Panc1 (cell line): ENCODE results near the gene PPP1R14B. TPM values are rescaled to one million over a fixed set of nuclear protein-coding genes. Genes with fewer than 3 reads are reported as not detected.

Source experiments
- ATAC-seq: fragments of 200-7000 bp; cut with Tn5 transposase; 2 replicates; pipeline ENCODE4 v1.9.1; 2020; ENCODE audit warnings: mild to moderate bottlenecking, moderate library complexity
- BruUV-seq: library from RNA; stranded (reverse); fragments of 400-500 nt; replicated peaks from 2 replicates; lab custom pipeline; 2021; lab: Mats Ljungman, UMichigan
- CTCF ChIA-PET: fragments of 300-600 bp; sonication (Branson Sonifier 250); formaldehyde crosslinking; loops from one replicate; lab custom pipeline; 2022; ENCODE audit warnings: antibody characterized with exemption; lab: Charles Lee
- POLR2A ChIA-PET: fragments of 300-600 bp; sonication (Branson Sonifier 250); formaldehyde crosslinking; loops from one replicate; lab custom pipeline; 2022; ENCODE audit warnings: antibody characterized with exemption; lab: Charles Lee
- DNase-seq: peaks from one replicate; pipeline ENCODE4 v3.0.0-alpha.2; 2010; ENCODE audit warnings: low read depth, low spot score
- H3K27ac ChIP-seq: 2 replicates; pipeline ENCODE4 v1.5.1; 2011; ENCODE audit warnings: mild to moderate bottlenecking, low read length, inconsistent platforms
- H3K27me3 ChIP-seq: fragments of 200-500 bp; sonication (Bioruptor generic); 2 replicates; pipeline ENCODE4 v1.6.0; 2014; ENCODE audit warnings: low read length, inconsistent platforms; ENCODE audit not compliant: control insufficient read depth, insufficient read depth
- H3K36me3 ChIP-seq: fragments of 200-500 bp; sonication (Bioruptor generic); 2 replicates; pipeline ENCODE4 v1.5.1; 2014; ENCODE audit warnings: inconsistent platforms, mild to moderate bottlenecking, low read length, moderate library complexity; ENCODE audit not compliant: control insufficient read depth, insufficient read depth
- H3K4me1 ChIP-seq: 2 replicates; pipeline ENCODE4 v1.5.1; 2011; ENCODE audit warnings: inconsistent platforms, mild to moderate bottlenecking, low read length, moderate library complexity; ENCODE audit not compliant: control insufficient read depth, insufficient read depth
- H3K4me3 ChIP-seq, 2 experiments: 2 replicates each; pipeline ENCODE4 v1.5.1; 2011 to 2012; ENCODE audit warnings: low read depth in 2 of 2, low read length in 2 of 2, mild to moderate bottlenecking in 2 of 2, inconsistent platforms in 1 of 2, moderate library complexity in 1 of 2
- H3K9me3 ChIP-seq: fragments of 200-500 bp; sonication (Bioruptor generic); 2 replicates; pipeline ENCODE4 v1.5.1; 2014; ENCODE audit warnings: low read depth, mild to moderate bottlenecking, inconsistent platforms, low read length, moderate library complexity; ENCODE audit not compliant: control insufficient read depth, insufficient read depth
- POLR2AphosphoS5 ChIP-seq: IDR thresholded peaks from 2 replicates; pipeline ENCODE4 v1.6.1; 2012; ENCODE audit warnings: mild to moderate bottlenecking, low read depth, low read length, moderate library complexity
- SIN3A ChIP-seq: IDR thresholded peaks from 2 replicates; pipeline ENCODE4 v1.6.1; 2012; ENCODE audit warnings: low read depth, mild to moderate bottlenecking, low read length, moderate library complexity, borderline replicate concordance; ENCODE audit not compliant: insufficient read depth
- TCF7L2 ChIP-seq: IDR thresholded peaks from 2 replicates; pipeline ENCODE4 v1.6.1; 2011; ENCODE audit warnings: mild to moderate bottlenecking, low read depth, low read length, inconsistent platforms
- in situ Hi-C: cut with HindIII; loops from 2 replicates; pipeline ENCODE4 v1.10.0; 2016; ENCODE audit warnings: low sequenced_read_pairs, low pct_unique_long_range_greater_than_20kb
- intact Hi-C: fragments of 100-400 bp; cut with micrococcal nuclease; formaldehyde crosslinking; loops from one replicate; pipeline ENCODE4 v1.10.0; 2022; ENCODE audit not compliant: unreplicated experiment
- total RNA-seq: library from RNA; stranded (reverse); gene quantifications from one replicate; pipeline ENCODE4 v1.2.1, GENCODE V29; 2021; ENCODE audit not compliant: unreplicated experiment
- TF ChIP-seq, protein P1 (sequence below), 2 experiments: IDR thresholded peaks; 2 replicates each; pipeline ENCODE4 v1.6.1; 2011 to 2012; ENCODE audit warnings: low read depth in 2 of 2, control low read depth in 1 of 2, low read length in 1 of 2, mild to moderate bottlenecking in 1 of 2, moderate library complexity in 1 of 2; ENCODE audit not compliant: insufficient read depth in 1 of 2
- TF ChIP-seq, protein P2 (sequence below): fragments of 450-650 bp; IDR thresholded peaks from 2 replicates; pipeline ENCODE4 v1.5.1; 2017; ENCODE audit warnings: mild to moderate bottlenecking

PPP1R14B gene
- total RNA-seq, 1 experiment from 2014 or later: 261 TPM

DNA sequence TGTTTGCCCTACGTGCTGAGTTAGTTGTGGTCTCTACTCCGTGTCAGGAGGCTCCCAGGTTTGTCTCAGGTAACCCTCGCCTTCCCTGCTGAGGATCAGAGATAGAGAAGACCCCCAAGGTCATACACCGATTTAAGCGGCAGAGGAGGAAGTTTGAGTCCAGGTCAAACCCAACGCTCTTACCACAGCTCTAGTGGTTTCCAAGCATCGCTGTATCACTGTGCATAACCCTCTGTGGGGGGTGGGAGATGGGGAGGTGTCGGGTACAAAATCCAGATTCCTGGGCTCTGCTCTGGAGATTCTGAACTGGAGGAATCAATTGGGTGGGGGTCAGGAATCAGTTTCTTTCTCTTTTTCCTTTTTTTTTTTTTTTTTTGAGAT lies 15.8 kb downstream of the PPP1R14B start:
- Histone ChIP-seq H3K27me3 (no peaks in the 10 kb centered on the region), H3K4me3 (peak overlapping the region; percentile 68 to 79), H3K4me1 (peaks cover 49% of the 10 kb centered on the region), H3K36me3 (no peaks in the 10 kb centered on the region; the same call in 1 of the 2 replicates), H3K9me3 (no peaks in the 10 kb centered on the region), H3K27ac (peak overlapping the region; percentile 87)
- intact Hi-C loops (no loop called here), in situ Hi-C loops (no loop called here)
- TSS peak; percentile 62 for BruUV-seq
- TF ChIP-seq SIN3A: no peak
- TF ChIP-seq POLR2AphosphoS5: no peak
- no peak for TF ChIP-seq TCF7L2
- TF ChIP-seq, protein P1, sequence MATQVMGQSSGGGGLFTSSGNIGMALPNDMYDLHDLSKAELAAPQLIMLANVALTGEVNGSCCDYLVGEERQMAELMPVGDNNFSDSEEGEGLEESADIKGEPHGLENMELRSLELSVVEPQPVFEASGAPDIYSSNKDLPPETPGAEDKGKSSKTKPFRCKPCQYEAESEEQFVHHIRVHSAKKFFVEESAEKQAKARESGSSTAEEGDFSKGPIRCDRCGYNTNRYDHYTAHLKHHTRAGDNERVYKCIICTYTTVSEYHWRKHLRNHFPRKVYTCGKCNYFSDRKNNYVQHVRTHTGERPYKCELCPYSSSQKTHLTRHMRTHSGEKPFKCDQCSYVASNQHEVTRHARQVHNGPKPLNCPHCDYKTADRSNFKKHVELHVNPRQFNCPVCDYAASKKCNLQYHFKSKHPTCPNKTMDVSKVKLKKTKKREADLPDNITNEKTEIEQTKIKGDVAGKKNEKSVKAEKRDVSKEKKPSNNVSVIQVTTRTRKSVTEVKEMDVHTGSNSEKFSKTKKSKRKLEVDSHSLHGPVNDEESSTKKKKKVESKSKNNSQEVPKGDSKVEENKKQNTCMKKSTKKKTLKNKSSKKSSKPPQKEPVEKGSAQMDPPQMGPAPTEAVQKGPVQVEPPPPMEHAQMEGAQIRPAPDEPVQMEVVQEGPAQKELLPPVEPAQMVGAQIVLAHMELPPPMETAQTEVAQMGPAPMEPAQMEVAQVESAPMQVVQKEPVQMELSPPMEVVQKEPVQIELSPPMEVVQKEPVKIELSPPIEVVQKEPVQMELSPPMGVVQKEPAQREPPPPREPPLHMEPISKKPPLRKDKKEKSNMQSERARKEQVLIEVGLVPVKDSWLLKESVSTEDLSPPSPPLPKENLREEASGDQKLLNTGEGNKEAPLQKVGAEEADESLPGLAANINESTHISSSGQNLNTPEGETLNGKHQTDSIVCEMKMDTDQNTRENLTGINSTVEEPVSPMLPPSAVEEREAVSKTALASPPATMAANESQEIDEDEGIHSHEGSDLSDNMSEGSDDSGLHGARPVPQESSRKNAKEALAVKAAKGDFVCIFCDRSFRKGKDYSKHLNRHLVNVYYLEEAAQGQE (IDR thresholded peaks at IDR 0.05; ENCODE audit: insufficient read depth in 1 of 2, low read depth in 2 of 2, low read length in 1 of 2): no peak
- ChIA-PET CTCF (no interaction called here), POLR2A (interaction anchor here (0.7 kb wide), 1 partner anchor 10 kb away, joined by 5 read pairs; no protein-coding TSS in a partner anchor)
- ATAC-seq (no peak), DNase-seq (no peak)

DNA sequence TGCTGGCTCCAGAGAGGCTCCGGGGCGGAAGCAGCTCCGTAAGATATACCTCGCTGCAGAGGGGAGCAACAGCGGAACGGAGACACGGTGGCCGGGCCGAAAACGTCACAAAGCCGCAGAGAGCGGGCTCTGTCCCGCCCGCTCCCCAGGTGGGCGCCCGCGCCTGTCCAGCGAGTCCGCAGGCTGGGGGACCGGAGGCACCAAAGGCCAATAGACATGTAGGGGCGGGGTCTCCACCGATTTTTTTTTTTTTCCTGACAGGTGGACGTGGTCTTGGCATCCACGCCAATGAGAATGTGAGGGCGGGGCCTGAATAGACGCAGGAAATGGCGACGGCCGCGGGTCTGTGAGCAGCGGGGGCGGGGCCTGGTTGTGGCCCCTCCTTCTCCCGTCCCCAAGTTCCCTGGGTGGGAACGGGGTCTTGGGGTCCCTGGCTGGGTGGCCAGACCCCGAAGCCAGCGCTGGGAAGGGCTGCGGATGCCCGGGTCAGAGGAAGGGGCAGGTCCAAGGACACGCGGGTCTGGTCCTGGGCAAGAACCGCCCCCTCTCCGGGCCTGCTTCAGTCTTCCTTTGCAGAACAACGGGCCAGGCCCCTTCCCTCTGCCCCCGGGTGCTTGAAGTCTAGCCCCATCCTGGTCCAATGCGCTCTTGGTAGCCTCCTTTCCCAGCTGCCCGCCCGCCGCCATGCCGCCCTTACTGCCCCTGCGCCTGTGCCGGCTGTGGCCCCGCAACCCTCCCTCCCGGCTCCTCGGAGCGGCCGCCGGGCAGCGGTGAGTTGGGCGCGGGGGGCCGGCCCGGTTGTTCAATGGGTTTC lies 16.4 kb downstream of the PPP1R14B start, which contains the start of gene DNAJC4:
DNAJC4 (plus strand) TSS at position 378 of the 814 bp plus-strand sequence; CDS start at position 685, 307 bp downstream.
- Histone ChIP-seq H3K4me3 (peak within 1 kb of the TSS; percentile 68 to 79), H3K4me1 (peaks cover 47% of the 10 kb centered on the region), H3K27ac (peak within 1 kb of the TSS; percentile 87), H3K9me3 (no peaks in the 10 kb centered on the region), H3K27me3 (no peaks in the 10 kb centered on the region), H3K36me3 (peaks cover 2% of the 10 kb centered on the region; the same call in 1 of the 2 replicates)
- DNase-seq (no peak), ATAC-seq (peak; percentile 59)
- TF ChIP-seq, protein P2, sequence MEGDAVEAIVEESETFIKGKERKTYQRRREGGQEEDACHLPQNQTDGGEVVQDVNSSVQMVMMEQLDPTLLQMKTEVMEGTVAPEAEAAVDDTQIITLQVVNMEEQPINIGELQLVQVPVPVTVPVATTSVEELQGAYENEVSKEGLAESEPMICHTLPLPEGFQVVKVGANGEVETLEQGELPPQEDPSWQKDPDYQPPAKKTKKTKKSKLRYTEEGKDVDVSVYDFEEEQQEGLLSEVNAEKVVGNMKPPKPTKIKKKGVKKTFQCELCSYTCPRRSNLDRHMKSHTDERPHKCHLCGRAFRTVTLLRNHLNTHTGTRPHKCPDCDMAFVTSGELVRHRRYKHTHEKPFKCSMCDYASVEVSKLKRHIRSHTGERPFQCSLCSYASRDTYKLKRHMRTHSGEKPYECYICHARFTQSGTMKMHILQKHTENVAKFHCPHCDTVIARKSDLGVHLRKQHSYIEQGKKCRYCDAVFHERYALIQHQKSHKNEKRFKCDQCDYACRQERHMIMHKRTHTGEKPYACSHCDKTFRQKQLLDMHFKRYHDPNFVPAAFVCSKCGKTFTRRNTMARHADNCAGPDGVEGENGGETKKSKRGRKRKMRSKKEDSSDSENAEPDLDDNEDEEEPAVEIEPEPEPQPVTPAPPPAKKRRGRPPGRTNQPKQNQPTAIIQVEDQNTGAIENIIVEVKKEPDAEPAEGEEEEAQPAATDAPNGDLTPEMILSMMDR: no peak
- TF ChIP-seq TCF7L2: no peak
- TF ChIP-seq POLR2AphosphoS5: peak; percentile 71
- ChIA-PET CTCF (interaction anchor here (0.7 kb wide), 1 partner anchor 249 kb away, joined by 3 read pairs; no protein-coding TSS in a partner anchor), POLR2A (interaction anchor here (0.5 to 1.0 kb wide), 5 partner anchors 13 to 1308 kb away, joined by 3 to 8 read pairs (median 4); no protein-coding TSS in a partner anchor)
- intact Hi-C loops: no loop called here
- in situ Hi-C loops: no loop called here
- BruUV-seq: no TSS peak
